ENCODE results near the gene SP4.

- no peak for TF ChIP-seq CTCF (IDR thresholded peaks at IDR 0.05; ENCODE audit: low read length)
- TF ChIP-seq EZH2 (IDR thresholded peaks at IDR 0.05; ENCODE audit: borderline replicate concordance, low read length), result no peak
Measured at GRCh38 chr7:21448974-21449373, 21.1 kb downstream of the SP4 start.

Measured in OCI-LY1 (cell line).